ENCODE data around the gene HYAL1. TPM values are rescaled to one million over a fixed set of nuclear protein-coding genes. Genes with fewer than 3 reads are reported as not detected.
A peak's percentile ranks its signal among the peaks of the same experiment; 100 is the strongest.

HYAL1 gene
- total RNA-seq, 1 donor from 2014 or later, result 52.2 TPM

- Histone ChIP-seq H3K9me3 (replicated peaks) (peaks cover 6% of the 10 kb centered on the region), H3K4me1 (peaks cover 94% of the 10 kb centered on the region), H3K27me3 (ENCODE audit: low read depth) (no peaks in the 10 kb centered on the region), H3K27ac (replicated peaks) (peak overlapping the region; percentile 99), H3K36me3 (peaks cover 61% of the 10 kb centered on the region), H3K4me3 (no peak overlapping the region)
- DNase-seq, result no peak
- TF ChIP-seq CTCF (IDR thresholded peaks at IDR 0.05; ENCODE audit: borderline replicate concordance), result peak; percentile 59
- intact Hi-C loops (cut with micrococcal nuclease), result no loop called here
These were observed 46.1 kb downstream of the HYAL1 start for GRCh38 chr3:50256978-50257890.

DNA sequence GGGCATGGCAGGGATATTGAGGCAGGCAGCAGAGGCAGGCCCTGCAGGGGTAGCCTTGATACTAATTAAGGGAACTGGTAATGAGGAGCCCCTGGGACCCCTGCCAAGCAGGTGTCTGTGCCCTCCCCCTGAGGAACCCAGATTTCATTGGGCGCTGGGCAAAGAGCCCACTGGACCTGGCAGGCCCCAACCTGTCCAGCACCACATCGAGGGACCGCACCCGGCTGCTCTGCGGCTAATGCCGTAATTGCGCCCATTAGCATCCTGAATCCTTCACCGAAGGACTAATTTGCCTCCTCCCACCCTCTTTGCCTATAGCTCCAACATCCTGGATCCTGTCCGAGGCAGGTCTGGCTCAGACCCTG lies 48.1 kb downstream of the HYAL1 start:
- intact Hi-C loops (cut with micrococcal nuclease), result no loop called here
- peaks cover 62% of the 10 kb centered on the region for H3K36me3 ChIP-seq

GRCh38 chr3:50254577-50255250 lies 48.7 kb downstream of the HYAL1 start:
- H3K4me1 ChIP-seq, result peaks cover 100% of the 10 kb centered on the region

More for the DNA sequence above, 48.1 kb downstream of the HYAL1 start:
- Histone ChIP-seq H3K4me1 (peaks cover 99% of the 10 kb centered on the region), H3K4me3 (peak overlapping the region; percentile 28), H3K27ac (replicated peaks) (peak overlapping the region; percentile 99), H3K9me3 (replicated peaks) (peaks cover 6% of the 10 kb centered on the region), H3K27me3 (ENCODE audit: low read depth) (no peaks in the 10 kb centered on the region)
- no peak for DNase-seq
- TF ChIP-seq CTCF (IDR thresholded peaks at IDR 0.05; ENCODE audit: borderline replicate concordance), result no peak

GRCh38 chr3:50251220-50251619 lies 52.2 kb downstream of the HYAL1 start:
- Histone ChIP-seq H3K9me3 (replicated peaks) (no peaks in the 10 kb centered on the region), H3K27me3 (ENCODE audit: low read depth) (no peaks in the 10 kb centered on the region), H3K36me3 (peaks cover 39% of the 10 kb centered on the region), H3K4me1 (peaks cover 100% of the 10 kb centered on the region), H3K4me3 (no peak overlapping the region), H3K27ac (replicated peaks) (peak overlapping the region; percentile 99)
- DNase-seq, result no peak
- intact Hi-C loops (cut with micrococcal nuclease), result no loop called here
- no peak for TF ChIP-seq CTCF (IDR thresholded peaks at IDR 0.05; ENCODE audit: borderline replicate concordance)

More at GRCh38 chr3:50254577-50255250, 48.7 kb downstream of the HYAL1 start:
- peak overlapping the region; percentile 28 for H3K4me3 ChIP-seq
- peaks cover 6% of the 10 kb centered on the region for H3K9me3 ChIP-seq (replicated peaks)
- peak; percentile 79 for DNase-seq
- H3K36me3 ChIP-seq, result peaks cover 62% of the 10 kb centered on the region
- peak overlapping the region; percentile 99 for H3K27ac ChIP-seq (replicated peaks)
- intact Hi-C loops (cut with micrococcal nuclease), result no loop called here
- no peak for TF ChIP-seq CTCF (IDR thresholded peaks at IDR 0.05; ENCODE audit: borderline replicate concordance)
- H3K27me3 ChIP-seq (ENCODE audit: low read depth), result no peaks in the 10 kb centered on the region

GRCh38 chr3:50250514-50250913 lies 52.9 kb downstream of the HYAL1 start:
- H3K27me3 ChIP-seq (ENCODE audit: low read depth), result no peaks in the 10 kb centered on the region
- H3K36me3 ChIP-seq, result peaks cover 31% of the 10 kb centered on the region
- H3K4me3 ChIP-seq, result no peak overlapping the region
- no peak for TF ChIP-seq CTCF (IDR thresholded peaks at IDR 0.05; ENCODE audit: borderline replicate concordance)
- H3K9me3 ChIP-seq (replicated peaks), result no peaks in the 10 kb centered on the region
- H3K27ac ChIP-seq (replicated peaks), result peak overlapping the region; percentile 99
- H3K4me1 ChIP-seq, result peaks cover 100% of the 10 kb centered on the region
- DNase-seq, result no peak
- intact Hi-C loops (cut with micrococcal nuclease), result no loop called here

Other genes with a start within 250 kb of the HYAL1 start
- 58.4 TPM for gene RBM5, start 214.7 kb downstream of the HYAL1 start, total RNA-seq
- 10.2 TPM for gene SEMA3F, start 148.2 kb downstream of the HYAL1 start, total RNA-seq
- not detected for gene GNAT1, start 112.0 kb downstream of the HYAL1 start, total RNA-seq
- gene SLC38A3, start 98.3 kb downstream of the HYAL1 start, total RNA-seq, result 10.4 TPM
- 118 TPM for gene GNAI2, start 67.4 kb downstream of the HYAL1 start, total RNA-seq
- gene SEMA3B, start 34.4 kb downstream of the HYAL1 start, total RNA-seq, result 23.2 TPM
- 27.7 TPM for gene LSMEM2, start 24.5 kb downstream of the HYAL1 start, total RNA-seq
- gene IFRD2, start 11.1 kb downstream of the HYAL1 start, total RNA-seq, result 54.9 TPM
- gene HYAL3, start 4.2 kb downstream of the HYAL1 start, total RNA-seq, result 1.2 TPM
- gene NAA80, start 4.2 kb downstream of the HYAL1 start, total RNA-seq, result 5.3 TPM
- 38.9 TPM for gene HYAL2, start 19.2 kb upstream of the HYAL1 start, total RNA-seq
- 32.9 TPM for gene TUSC2, start 24.6 kb upstream of the HYAL1 start, total RNA-seq
- gene RASSF1, start 37.3 kb upstream of the HYAL1 start, total RNA-seq, result 11.4 TPM
- gene ZMYND10, start 42.2 kb upstream of the HYAL1 start, total RNA-seq, result not detected
- 16.4 TPM for gene NPRL2, start 47.2 kb upstream of the HYAL1 start, total RNA-seq
- gene CYB561D2, start 47.3 kb upstream of the HYAL1 start, total RNA-seq, result 7.0 TPM
- 23.5 TPM for gene TMEM115, start 55.9 kb upstream of the HYAL1 start, total RNA-seq
- gene CACNA2D2, start 200.1 kb upstream of the HYAL1 start, total RNA-seq, result 2.3 TPM